H1 (cell line): Measurements from ENCODE around the gene SIX4.

Source experiments
- BRCA1 ChIP-seq: IDR thresholded peaks from 2 replicates; pipeline ENCODE4 v1.6.1; 2012; ENCODE audit warnings: low read depth, low read length, improper control_type of control experiment
- CHD1 ChIP-seq: IDR thresholded peaks from 2 replicates; pipeline ENCODE4 v1.6.1; 2012; ENCODE audit warnings: low read depth, low read length, improper control_type of control experiment
- EP300 ChIP-seq, 2 experiments: IDR thresholded peaks; 1 replicate in 1 of 2; 2 replicates in 1 of 2; pipeline ENCODE4 v1.6.1; 2011 to 2012; ENCODE audit warnings: low read depth in 2 of 2, low read length in 2 of 2, mild to moderate bottlenecking in 2 of 2, borderline replicate concordance in 1 of 2, inconsistent platforms in 1 of 2, moderate library complexity in 1 of 2
- HDAC2 ChIP-seq, 2 experiments: fragments of 300-600 bp in 1 of 2; sonication (generic) in 1 of 2; IDR thresholded peaks; 2 replicates each; pipeline ENCODE4 v1.6.1; 2011 to 2012; ENCODE audit warnings: low read depth in 2 of 2, low read length in 2 of 2, mild to moderate bottlenecking in 2 of 2, moderate library complexity in 2 of 2, borderline replicate concordance in 1 of 2, inconsistent platforms in 1 of 2
- NRF1 ChIP-seq: IDR thresholded peaks from 2 replicates; pipeline ENCODE4 v1.6.1; 2011; ENCODE audit warnings: mild to moderate bottlenecking, low read depth, low read length, improper control_type of control experiment
- POLR2A ChIP-seq, 2 experiments: IDR thresholded peaks; 1 replicate in 1 of 2; 2 replicates in 1 of 2; pipeline ENCODE4 v1.6.1; 2011; ENCODE audit warnings: low read depth in 2 of 2, low read length in 2 of 2, mild to moderate bottlenecking in 2 of 2; ENCODE audit errors: control extremely low read depth in 1 of 2
- SP1 ChIP-seq: IDR thresholded peaks from 2 replicates; pipeline ENCODE4 v1.6.1; 2011; ENCODE audit warnings: low read depth, low read length
- TAF1 ChIP-seq: IDR thresholded peaks from 2 replicates; pipeline ENCODE4 v1.6.1; 2011; ENCODE audit warnings: mild to moderate bottlenecking, low read depth, low read length
- ZNF274 ChIP-seq: IDR thresholded peaks from 2 replicates; pipeline ENCODE4 v1.7.0; 2012; ENCODE audit warnings: low read length, borderline replicate concordance; ENCODE audit errors: extremely low read depth
- TF ChIP-seq, protein P1 (sequence below), 3 experiments: IDR thresholded peaks; 1 replicate in 2 of 3; 2 replicates in 1 of 3; pipeline versions ENCODE4 v1.5.1 to v1.6.1; 2011; ENCODE audit warnings: low read length in 3 of 3, mild to moderate bottlenecking in 3 of 3, inconsistent platforms in 2 of 3, low read depth in 1 of 3, moderate library complexity in 1 of 3; ENCODE audit not compliant: insufficient read depth in 1 of 3; ENCODE audit errors: control extremely low read depth in 1 of 3

GRCh38 chr14:60677701-60678100 is 46.5 kb downstream of the SIX4 start:
- TF ChIP-seq ZNF274 = no peak
- TF ChIP-seq POLR2A (IDR thresholded peaks at IDR 0.05; ENCODE audit: control extremely low read depth in 1 of 2, low read depth in 2 of 2, low read length in 2 of 2) = no peak
- TF ChIP-seq HDAC2 (IDR thresholded peaks at IDR 0.05; ENCODE audit: borderline replicate concordance in 1 of 2, low read depth in 2 of 2, low read length in 2 of 2) = no peak
- TF ChIP-seq, protein P1, sequence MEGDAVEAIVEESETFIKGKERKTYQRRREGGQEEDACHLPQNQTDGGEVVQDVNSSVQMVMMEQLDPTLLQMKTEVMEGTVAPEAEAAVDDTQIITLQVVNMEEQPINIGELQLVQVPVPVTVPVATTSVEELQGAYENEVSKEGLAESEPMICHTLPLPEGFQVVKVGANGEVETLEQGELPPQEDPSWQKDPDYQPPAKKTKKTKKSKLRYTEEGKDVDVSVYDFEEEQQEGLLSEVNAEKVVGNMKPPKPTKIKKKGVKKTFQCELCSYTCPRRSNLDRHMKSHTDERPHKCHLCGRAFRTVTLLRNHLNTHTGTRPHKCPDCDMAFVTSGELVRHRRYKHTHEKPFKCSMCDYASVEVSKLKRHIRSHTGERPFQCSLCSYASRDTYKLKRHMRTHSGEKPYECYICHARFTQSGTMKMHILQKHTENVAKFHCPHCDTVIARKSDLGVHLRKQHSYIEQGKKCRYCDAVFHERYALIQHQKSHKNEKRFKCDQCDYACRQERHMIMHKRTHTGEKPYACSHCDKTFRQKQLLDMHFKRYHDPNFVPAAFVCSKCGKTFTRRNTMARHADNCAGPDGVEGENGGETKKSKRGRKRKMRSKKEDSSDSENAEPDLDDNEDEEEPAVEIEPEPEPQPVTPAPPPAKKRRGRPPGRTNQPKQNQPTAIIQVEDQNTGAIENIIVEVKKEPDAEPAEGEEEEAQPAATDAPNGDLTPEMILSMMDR (IDR thresholded peaks at IDR 0.05; ENCODE audit: control extremely low read depth in 1 of 3, insufficient read depth in 1 of 3, low read depth in 1 of 3, low read length in 3 of 3) = no peak
- TF ChIP-seq CHD1 = no peak
- no peak for TF ChIP-seq TAF1
- TF ChIP-seq EP300 (IDR thresholded peaks at IDR 0.05; ENCODE audit: borderline replicate concordance in 1 of 2, low read depth in 2 of 2, low read length in 2 of 2) = no peak
- TF ChIP-seq SP1 = no peak
- no peak for TF ChIP-seq NRF1
- no peak for TF ChIP-seq BRCA1
